GM23338 (cell line): ENCODE results near the gene ABR. TPM values are rescaled to one million over a fixed set of nuclear protein-coding genes. Genes with fewer than 3 reads are reported as not detected.
A peak's percentile ranks its signal among the peaks of the same experiment; 100 is the strongest.

ENCODE experiments used
- ATAC-seq: fragments of 200-7000 bp; cut with Tn5 transposase; 3 replicates; pipeline ENCODE4 v1.9.1; 2020
- DNase-seq: peaks from one replicate; pipeline ENCODE4 v3.0.0-alpha.2; 2015; ENCODE audit warnings: low spot score
- H2AFZ ChIP-seq: fragments of 200-600 bp; sonication (generic); 2 replicates; pipeline ENCODE4 v1.8.0; 2016; ENCODE audit warnings: antibody characterized with exemption, mild to moderate bottlenecking, moderate library complexity
- H3F3A ChIP-seq: fragments of 200-600 bp; sonication (generic); replicated peaks from 2 replicates; pipeline ENCODE4 v1.8.0; 2017; ENCODE audit warnings: antibody characterized with exemption, mixed run types, low read depth
- H3K27ac ChIP-seq: fragments of 200-600 bp; sonication (generic); 2 replicates; pipeline ENCODE4 v1.6.1; 2016; ENCODE audit warnings: low read depth
- H3K27me3 ChIP-seq: fragments of 200-600 bp; sonication (generic); 2 replicates; pipeline ENCODE4 v1.8.0; 2016; ENCODE audit warnings: mild to moderate bottlenecking, mixed run types, moderate library complexity; ENCODE audit not compliant: insufficient read depth
- H3K36me3 ChIP-seq: fragments of 200-600 bp; sonication (generic); 2 replicates; pipeline ENCODE4 v1.8.0; 2016; ENCODE audit warnings: mild to moderate bottlenecking; ENCODE audit not compliant: insufficient read depth
- H3K4me1 ChIP-seq: fragments of 200-600 bp; sonication (generic); 2 replicates; pipeline ENCODE4 v1.8.0; 2016; ENCODE audit warnings: mild to moderate bottlenecking, moderate library complexity; ENCODE audit not compliant: insufficient read depth
- H3K4me2 ChIP-seq: fragments of 200-600 bp; sonication (generic); 2 replicates; pipeline ENCODE4 v1.7.1; 2017; ENCODE audit warnings: mixed run types
- H3K4me3 ChIP-seq: fragments of 200-600 bp; sonication (generic); 2 replicates; pipeline ENCODE4 v1.6.1; 2016; ENCODE audit warnings: mixed run types
- H3K79me2 ChIP-seq: fragments of 200-600 bp; sonication (generic); replicated peaks from 2 replicates; pipeline ENCODE4 v1.8.0; 2017; ENCODE audit warnings: mild to moderate bottlenecking; ENCODE audit not compliant: insufficient read depth
- H3K9me2 ChIP-seq: fragments of 200-600 bp; sonication (generic); 2 replicates; pipeline ENCODE4 v1.8.0; 2017; ENCODE audit not compliant: insufficient read depth
- H4K20me1 ChIP-seq: fragments of 200-600 bp; sonication (generic); replicated peaks from 2 replicates; pipeline ENCODE4 v1.8.0; 2017; ENCODE audit warnings: mild to moderate bottlenecking; ENCODE audit not compliant: insufficient read depth
- H3K27ac Mint-ChIP-seq: 2 replicates; pipeline ENCODE4 v1.8.0; 2020; ENCODE audit warnings: inconsistent platforms, mild to moderate bottlenecking, moderate library complexity, mixed read lengths
- H3K27me3 Mint-ChIP-seq: 3 replicates; pipeline ENCODE4 v1.8.0; 2022; ENCODE audit warnings: low read depth, mild to moderate bottlenecking, moderate library complexity, mixed read lengths, inconsistent platforms; ENCODE audit not compliant: insufficient read depth, poor library complexity
- H3K36me3 Mint-ChIP-seq: 3 replicates; pipeline ENCODE4 v1.8.0; 2021; ENCODE audit warnings: low read depth, mild to moderate bottlenecking, inconsistent platforms, moderate library complexity, mixed read lengths
- H3K4me1 Mint-ChIP-seq: 3 replicates; pipeline ENCODE4 v1.8.0; 2020; ENCODE audit warnings: mild to moderate bottlenecking, inconsistent platforms, mixed read lengths
- H3K4me3 Mint-ChIP-seq: 3 replicates; pipeline ENCODE4 v1.8.0; 2021; ENCODE audit warnings: moderate library complexity, mild to moderate bottlenecking, inconsistent platforms, mixed read lengths
- H3K9me3 Mint-ChIP-seq: 3 replicates; pipeline ENCODE4 v1.8.0; 2020; ENCODE audit warnings: moderate library complexity, mild to moderate bottlenecking, inconsistent platforms, mixed read lengths
- CREB1 ChIP-seq: fragments of 250-450 bp; sonication (Bioruptor Pico); IDR thresholded peaks from 2 replicates; pipeline ENCODE4 v1.5.0; 2020; ENCODE audit warnings: low read depth, mild to moderate bottlenecking, moderate library complexity
- ETS1 ChIP-seq: IDR thresholded peaks from 2 replicates; pipeline ENCODE4 v1.6.1; 2016; ENCODE audit warnings: antibody characterized with exemption
- EZH2 ChIP-seq: fragments of 200-600 bp; sonication (generic); IDR thresholded peaks from one replicate; pipeline ENCODE4 v1.8.0; 2017; ENCODE audit warnings: antibody characterized with exemption, mild to moderate bottlenecking, low read depth; ENCODE audit not compliant: unreplicated experiment
- EZH2phosphoT487 ChIP-seq: fragments of 200-600 bp; sonication (generic); IDR thresholded peaks from one replicate; pipeline ENCODE4 v1.8.1; 2018; ENCODE audit warnings: antibody characterized with exemption; ENCODE audit not compliant: unreplicated experiment
- JUNB ChIP-seq: IDR thresholded peaks from one replicate; pipeline ENCODE4 v1.6.1; 2016; ENCODE audit warnings: antibody characterized with exemption; ENCODE audit not compliant: unreplicated experiment
- NANOG ChIP-seq: IDR thresholded peaks from 2 replicates; pipeline ENCODE4 v1.6.1; 2016; ENCODE audit warnings: antibody characterized with exemption, borderline replicate concordance
- REST ChIP-seq: IDR thresholded peaks from one replicate; pipeline ENCODE4 v1.6.1; 2018; ENCODE audit warnings: antibody characterized with exemption; ENCODE audit not compliant: unreplicated experiment
- STAT1 ChIP-seq: IDR thresholded peaks from one replicate; pipeline ENCODE4 v1.6.1; 2016; ENCODE audit warnings: antibody characterized with exemption; ENCODE audit not compliant: unreplicated experiment
- ZNF114 ChIP-seq: fragments of 250-450 bp; sonication (Bioruptor Pico); IDR thresholded peaks from 2 replicates; pipeline ENCODE4 v1.5.0; 2020; ENCODE audit warnings: mild to moderate bottlenecking, moderate library complexity
- polyA plus RNA-seq: library from polyadenylated mRNA; unstranded; fragments of >200 nt; fragmentation: Nextera tagmentation; extraction: Ambion mirVana; gene quantifications from 2 replicates; pipeline ENCODE4 v1.2.1, GENCODE V29; 2016
- total RNA-seq: library from RNA; depleted of rRNA; stranded (reverse); fragments of >200 nt; shearing (Covaris generic); gene quantifications from 2 replicates; pipeline ENCODE4 v1.2.3, GENCODE V29; 2014
- TF ChIP-seq, protein P1 (sequence below), 2 experiments: fragments of 200-600 bp in 1 of 2; sonication (generic) in 1 of 2; conservative IDR thresholded peaks; 2 replicates each; pipeline versions ENCODE4 v1.5.1 to v1.6.1; 2016 to 2017; ENCODE audit warnings: antibody characterized with exemption in 2 of 2, low read depth in 2 of 2, mild to moderate bottlenecking in 2 of 2, moderate library complexity in 1 of 2

ABR gene
- total and polyA plus RNA-seq, 2 experiments from 2014 or later = 15.0 to 27.7 TPM

GRCh38 chr17:957856-958421 is 221.8 kb downstream of the ABR start (continued):
- TF ChIP-seq REST = no peak

DNA sequence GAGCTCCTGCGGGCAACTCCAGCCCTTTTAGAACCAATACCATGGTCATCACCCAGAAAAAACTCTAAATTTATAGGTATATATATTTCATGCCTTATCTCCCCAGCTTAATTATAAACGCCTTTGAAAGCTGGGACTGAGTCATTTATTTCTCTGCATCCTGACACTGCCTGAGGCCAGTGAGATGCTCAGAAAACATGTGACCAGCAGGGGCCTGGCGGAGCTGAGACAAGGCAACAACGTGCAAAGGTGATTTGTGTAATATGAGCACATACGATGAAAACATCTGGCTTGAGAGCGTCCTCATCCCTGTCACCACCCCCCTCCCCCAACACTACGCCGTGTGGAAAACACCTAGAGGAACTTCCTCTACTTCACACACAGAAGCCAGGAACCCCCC is 222.9 kb downstream of the ABR start:
- Histone ChIP-seq H3K4me3 (no peak overlapping the region), H2AFZ (no peak overlapping the region), H3K79me2 (peaks cover 90% of the 10 kb centered on the region), H3K27me3 (no peaks in the 10 kb centered on the region), H3K4me1 (peaks cover 7% of the 10 kb centered on the region; the same call in 1 of the 2 replicates), H3F3A (0 out of 2 replicates have a peak, but pooled peaks cover 6% of the 10 kb centered on the region), H3K36me3 (no peaks in the 10 kb centered on the region; the same call in 1 of the 2 replicates), H3K27ac (peak overlapping the region; percentile 83), H3K9me2 (no peaks in the 10 kb centered on the region), H4K20me1 (peaks cover 18% of the 10 kb centered on the region), H3K4me2 (no peak overlapping the region; the same call in 1 of the 2 replicates)
- no peak for ATAC-seq
- DNase-seq = no peak
- H3K36me3 Mint-ChIP-seq = peaks cover 25% of the 10 kb centered on the region
- H3K27ac Mint-ChIP-seq = peak overlapping the region; percentile 48; the same call in 1 of the 2 replicates
- no peaks in the 10 kb centered on the region; the same call in 2 of the 3 replicates for H3K9me3 Mint-ChIP-seq
- no peak overlapping the region for H3K4me3 Mint-ChIP-seq
- H3K4me1 Mint-ChIP-seq = peaks cover 33% of the 10 kb centered on the region
- peaks cover 13% of the 10 kb centered on the region for H3K27me3 Mint-ChIP-seq
- TF ChIP-seq JUNB = no peak
- TF ChIP-seq EZH2phosphoT487 = no peak
- TF ChIP-seq ZNF114 (CRISPR knock-in tag) = no peak
- TF ChIP-seq CREB1 (CRISPR knock-in tag) = no peak
- TF ChIP-seq, protein P1, sequence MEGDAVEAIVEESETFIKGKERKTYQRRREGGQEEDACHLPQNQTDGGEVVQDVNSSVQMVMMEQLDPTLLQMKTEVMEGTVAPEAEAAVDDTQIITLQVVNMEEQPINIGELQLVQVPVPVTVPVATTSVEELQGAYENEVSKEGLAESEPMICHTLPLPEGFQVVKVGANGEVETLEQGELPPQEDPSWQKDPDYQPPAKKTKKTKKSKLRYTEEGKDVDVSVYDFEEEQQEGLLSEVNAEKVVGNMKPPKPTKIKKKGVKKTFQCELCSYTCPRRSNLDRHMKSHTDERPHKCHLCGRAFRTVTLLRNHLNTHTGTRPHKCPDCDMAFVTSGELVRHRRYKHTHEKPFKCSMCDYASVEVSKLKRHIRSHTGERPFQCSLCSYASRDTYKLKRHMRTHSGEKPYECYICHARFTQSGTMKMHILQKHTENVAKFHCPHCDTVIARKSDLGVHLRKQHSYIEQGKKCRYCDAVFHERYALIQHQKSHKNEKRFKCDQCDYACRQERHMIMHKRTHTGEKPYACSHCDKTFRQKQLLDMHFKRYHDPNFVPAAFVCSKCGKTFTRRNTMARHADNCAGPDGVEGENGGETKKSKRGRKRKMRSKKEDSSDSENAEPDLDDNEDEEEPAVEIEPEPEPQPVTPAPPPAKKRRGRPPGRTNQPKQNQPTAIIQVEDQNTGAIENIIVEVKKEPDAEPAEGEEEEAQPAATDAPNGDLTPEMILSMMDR (conservative IDR thresholded peaks at IDR 0.05; ENCODE audit: low read depth in 2 of 2) = no peak
- TF ChIP-seq NANOG = no peak
- TF ChIP-seq REST = no peak
- no peak for TF ChIP-seq STAT1
- no peak for TF ChIP-seq EZH2
- no peak for TF ChIP-seq ETS1
